Smooth muscle cell (in vitro differentiated cells): ENCODE results near the gene IGFBP5. TPM values are rescaled to one million over a fixed set of nuclear protein-coding genes. Genes with fewer than 3 reads are reported as not detected.

Source experiments
- DNase-seq: peaks from one replicate; lab custom pipeline; 2025; ENCODE audit not compliant: unreplicated experiment; lab: John Stamatoyannopoulos, UW
- H2AFZ ChIP-seq: fragments of 200-600 bp; sonication (generic); 2 replicates; pipeline ENCODE4 v1.6.0; 2016; ENCODE audit warnings: antibody characterized with exemption, low read depth, mild to moderate bottlenecking
- H3F3A ChIP-seq: fragments of 200-600 bp; sonication (generic); 2 replicates; pipeline ENCODE4 v1.6.0; 2017; ENCODE audit warnings: antibody characterized with exemption, low read depth
- H3K27ac ChIP-seq: fragments of 200-600 bp; sonication (generic); 2 replicates; pipeline ENCODE4 v1.5.1; 2016; ENCODE audit warnings: low read depth, mild to moderate bottlenecking
- H3K27me3 ChIP-seq: fragments of 200-600 bp; sonication (generic); 2 replicates; pipeline ENCODE4 v1.6.1; 2016; ENCODE audit warnings: low read depth, mild to moderate bottlenecking
- H3K36me3 ChIP-seq: fragments of 200-600 bp; sonication (generic); 2 replicates; pipeline ENCODE4 v1.5.1; 2016; ENCODE audit warnings: low read depth
- H3K4me1 ChIP-seq: fragments of 200-600 bp; sonication (generic); 2 replicates; pipeline ENCODE4 v1.5.1; 2016; ENCODE audit warnings: low read depth
- H3K4me2 ChIP-seq: fragments of 200-600 bp; sonication (generic); 2 replicates; pipeline ENCODE4 v1.6.0; 2016; ENCODE audit warnings: mild to moderate bottlenecking
- H3K4me3 ChIP-seq: fragments of 200-600 bp; sonication (generic); 2 replicates; pipeline ENCODE4 v1.5.1; 2016; ENCODE audit warnings: mild to moderate bottlenecking
- H3K79me2 ChIP-seq: fragments of 200-600 bp; sonication (generic); 2 replicates; pipeline ENCODE4 v1.6.0; 2016; ENCODE audit warnings: low read depth, mild to moderate bottlenecking
- H3K9ac ChIP-seq: fragments of 200-600 bp; sonication (generic); 2 replicates; pipeline ENCODE4 v1.6.0; 2016; ENCODE audit warnings: low read depth
- H3K9me3 ChIP-seq: fragments of 200-600 bp; sonication (generic); replicated peaks from 2 replicates; pipeline ENCODE4 v1.5.1; 2016; ENCODE audit warnings: low read depth
- H4K20me1 ChIP-seq: fragments of 200-600 bp; sonication (generic); 2 replicates; pipeline ENCODE4 v1.6.0; 2016; ENCODE audit warnings: low read depth
- WGBS: methylation state at CpG from one replicate; pipeline ENCODE4 v1.1.7; 2016; ENCODE audit warnings: low lambda C conversion rate; 5-methylcytosine and 5-hydroxymethylcytosine counted together
- polyA plus RNA-seq: library from polyadenylated mRNA; unstranded; fragments of >200 nt; fragmentation: Nextera tagmentation; extraction: Ambion mirVana; gene quantifications from 2 replicates; pipeline ENCODE4 v1.2.1, GENCODE V29; 2016
- total RNA-seq: library from RNA; depleted of rRNA; stranded (reverse); fragments of >200 nt; gene quantifications from 2 replicates; pipeline ENCODE4 v1.2.3, GENCODE V29; 2014
- TF ChIP-seq, protein P1 (sequence below): fragments of 200-600 bp; sonication (generic); IDR thresholded peaks from 2 replicates; pipeline ENCODE4 v1.5.1; 2017; ENCODE audit warnings: borderline replicate concordance, mild to moderate bottlenecking, antibody characterized with exemption; ENCODE audit not compliant: insufficient read depth, poor library complexity, severe bottlenecking

The IGFBP5 gene
- total and polyA plus RNA-seq, 2 experiments from 2014 or later = 381 to 787 TPM

DNA sequence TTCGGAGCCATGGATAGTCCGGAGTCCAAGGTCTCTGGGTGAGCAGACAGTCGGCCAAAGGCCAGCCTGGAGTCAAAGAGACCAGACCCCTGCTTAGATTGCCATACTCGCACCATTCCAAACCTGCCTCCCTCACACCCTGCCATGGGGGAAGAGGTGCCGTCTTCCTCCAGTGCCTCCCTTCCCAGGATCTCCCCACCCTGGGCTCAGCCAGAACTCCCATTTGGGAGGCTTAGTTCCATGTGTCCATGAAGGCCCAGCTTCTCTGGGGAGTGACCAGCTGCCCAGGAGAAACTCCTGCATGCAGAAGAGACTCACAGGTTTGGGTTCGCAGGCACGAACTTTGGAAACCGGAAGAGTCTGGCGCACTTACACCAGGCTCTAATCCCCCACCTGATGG, 21.7 kb downstream of the IGFBP5 start:
- H2AFZ ChIP-seq = no peak overlapping the region
- no peaks in the 10 kb centered on the region for H3K27me3 ChIP-seq
- peaks cover 19% of the 10 kb centered on the region for H4K20me1 ChIP-seq
- H3K36me3 ChIP-seq = peaks cover 5% of the 10 kb centered on the region
- peaks cover 47% of the 10 kb centered on the region for H3F3A ChIP-seq
- no peaks in the 10 kb centered on the region for H3K9me3 ChIP-seq
- no peak overlapping the region for H3K4me2 ChIP-seq
- no peak overlapping the region for H3K9ac ChIP-seq
- 88% methylated on average over 9 of the region's 9 CpGs for WGBS
- H3K4me1 ChIP-seq = no peaks in the 10 kb centered on the region
- H3K4me3 ChIP-seq = no peak overlapping the region
- no peak overlapping the region for H3K27ac ChIP-seq
- TF ChIP-seq, protein P1, sequence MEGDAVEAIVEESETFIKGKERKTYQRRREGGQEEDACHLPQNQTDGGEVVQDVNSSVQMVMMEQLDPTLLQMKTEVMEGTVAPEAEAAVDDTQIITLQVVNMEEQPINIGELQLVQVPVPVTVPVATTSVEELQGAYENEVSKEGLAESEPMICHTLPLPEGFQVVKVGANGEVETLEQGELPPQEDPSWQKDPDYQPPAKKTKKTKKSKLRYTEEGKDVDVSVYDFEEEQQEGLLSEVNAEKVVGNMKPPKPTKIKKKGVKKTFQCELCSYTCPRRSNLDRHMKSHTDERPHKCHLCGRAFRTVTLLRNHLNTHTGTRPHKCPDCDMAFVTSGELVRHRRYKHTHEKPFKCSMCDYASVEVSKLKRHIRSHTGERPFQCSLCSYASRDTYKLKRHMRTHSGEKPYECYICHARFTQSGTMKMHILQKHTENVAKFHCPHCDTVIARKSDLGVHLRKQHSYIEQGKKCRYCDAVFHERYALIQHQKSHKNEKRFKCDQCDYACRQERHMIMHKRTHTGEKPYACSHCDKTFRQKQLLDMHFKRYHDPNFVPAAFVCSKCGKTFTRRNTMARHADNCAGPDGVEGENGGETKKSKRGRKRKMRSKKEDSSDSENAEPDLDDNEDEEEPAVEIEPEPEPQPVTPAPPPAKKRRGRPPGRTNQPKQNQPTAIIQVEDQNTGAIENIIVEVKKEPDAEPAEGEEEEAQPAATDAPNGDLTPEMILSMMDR = no peak
- no peak for DNase-seq
- no peaks in the 10 kb centered on the region for H3K79me2 ChIP-seq

DNA sequence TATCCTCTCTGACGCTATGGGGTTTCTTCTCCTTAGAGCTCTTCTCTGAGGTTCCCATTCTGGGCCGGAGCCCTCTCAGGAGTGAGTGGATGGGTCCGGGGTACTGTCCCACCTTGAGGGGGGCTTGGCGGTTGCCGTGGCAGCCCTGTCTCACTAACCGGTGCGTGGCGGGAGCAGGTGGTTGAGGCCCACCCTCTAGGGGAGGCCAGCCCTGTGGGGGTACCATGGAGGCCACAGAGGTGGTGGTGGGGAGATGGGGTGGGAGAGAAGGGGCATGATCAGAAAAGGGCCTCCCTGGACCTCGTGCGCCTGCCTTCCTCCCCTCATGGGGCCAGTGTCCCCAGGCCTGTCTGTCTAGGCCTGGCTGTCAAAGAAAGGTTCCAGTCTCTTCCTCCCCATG, 22.3 kb downstream of the IGFBP5 start:
- peaks cover 5% of the 10 kb centered on the region for H3K36me3 ChIP-seq
- no peaks in the 10 kb centered on the region for H3K79me2 ChIP-seq
- WGBS = 95% methylated on average over 10 of the region's 10 CpGs
- no peak overlapping the region for H2AFZ ChIP-seq
- H3K4me3 ChIP-seq = no peak overlapping the region
- TF ChIP-seq, protein P1 = no peak
- H3K4me1 ChIP-seq = no peaks in the 10 kb centered on the region
- peaks cover 46% of the 10 kb centered on the region for H3F3A ChIP-seq
- H3K27me3 ChIP-seq = no peaks in the 10 kb centered on the region
- H3K4me2 ChIP-seq = no peak overlapping the region
- no peak overlapping the region for H3K27ac ChIP-seq
- no peak for DNase-seq
- peaks cover 15% of the 10 kb centered on the region for H4K20me1 ChIP-seq
- H3K9me3 ChIP-seq = no peaks in the 10 kb centered on the region
- no peak overlapping the region for H3K9ac ChIP-seq

DNA sequence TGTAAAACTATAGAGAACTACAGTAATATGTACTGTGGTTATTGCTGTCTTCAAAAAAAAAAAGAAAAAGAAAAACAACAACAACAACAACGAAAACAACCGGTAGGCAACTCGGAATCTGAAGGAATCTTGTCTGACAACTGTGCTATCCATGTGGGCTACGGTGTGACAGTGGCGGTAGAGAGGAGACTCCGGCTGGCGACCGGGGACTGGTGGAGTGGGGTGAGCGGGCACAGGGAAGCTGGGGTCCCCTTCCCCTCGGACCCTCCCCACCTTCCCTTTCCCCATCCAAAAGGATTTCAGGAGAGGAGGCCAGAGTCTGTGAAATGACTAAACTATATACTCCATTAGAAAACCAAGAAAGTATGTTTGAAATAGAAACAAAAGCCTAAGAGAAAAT, 22.9 kb downstream of the IGFBP5 start:
- TF ChIP-seq, protein P1 = no peak
- Histone ChIP-seq H3K4me3 (no peak overlapping the region), H3K9ac (no peak overlapping the region), H3K4me2 (no peak overlapping the region), H3K36me3 (peaks cover 3% of the 10 kb centered on the region), H3K27me3 (no peaks in the 10 kb centered on the region), H3K4me1 (no peaks in the 10 kb centered on the region), H3K79me2 (no peaks in the 10 kb centered on the region), H3K9me3 (no peaks in the 10 kb centered on the region), H3K27ac (no peak overlapping the region), H3F3A (peaks cover 41% of the 10 kb centered on the region), H4K20me1 (peaks cover 10% of the 10 kb centered on the region), H2AFZ (no peak overlapping the region)
- DNase-seq = no peak
- 89% methylated on average over 10 of the region's 10 CpGs for WGBS

DNA sequence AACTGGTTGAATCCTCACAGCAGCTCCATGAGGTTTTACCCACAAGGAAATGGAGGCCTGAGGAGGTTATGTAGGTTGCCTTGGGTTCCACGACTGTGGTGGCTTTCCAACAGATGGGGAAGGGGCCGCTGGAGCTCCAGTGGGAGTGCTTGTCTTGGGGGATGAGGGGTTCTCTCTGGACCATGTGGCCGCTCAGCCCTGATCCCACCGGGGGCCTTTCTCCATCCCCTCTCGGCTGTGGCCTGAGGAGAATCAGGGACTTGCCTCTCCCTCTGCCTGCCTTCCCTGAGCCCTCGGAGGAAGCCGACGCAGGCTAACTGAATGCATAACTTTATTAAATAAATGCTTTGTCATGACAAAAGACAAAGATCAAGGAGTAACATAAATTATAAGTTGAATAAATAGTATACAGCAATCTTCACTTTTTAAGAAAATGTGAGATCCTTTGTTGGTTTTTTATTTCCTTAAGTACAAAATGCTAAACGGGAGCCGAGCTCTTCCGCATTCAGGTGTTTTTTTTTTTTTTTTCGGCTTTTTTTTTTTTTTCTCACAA, 23.5 kb downstream of the IGFBP5 start:
- H3K4me3 ChIP-seq = no peak overlapping the region
- H4K20me1 ChIP-seq = peaks cover 7% of the 10 kb centered on the region
- no peaks in the 10 kb centered on the region for H3K36me3 ChIP-seq
- no peaks in the 10 kb centered on the region for H3K9me3 ChIP-seq
- H3K9ac ChIP-seq = no peak overlapping the region
- H2AFZ ChIP-seq = no peak overlapping the region
- 89% methylated on average over 12 of the region's 12 CpGs for WGBS
- H3K4me2 ChIP-seq = no peak overlapping the region
- peaks cover 40% of the 10 kb centered on the region for H3F3A ChIP-seq
- H3K27ac ChIP-seq = no peak overlapping the region
- H3K27me3 ChIP-seq = no peaks in the 10 kb centered on the region
- TF ChIP-seq, protein P1 = no peak
- no peak for DNase-seq
- H3K79me2 ChIP-seq = no peaks in the 10 kb centered on the region
- no peaks in the 10 kb centered on the region for H3K4me1 ChIP-seq
